GM19395 (cell line): ENCODE measurements around the gene PLB1.

ENCODE experiments used
- ATAC-seq: cut with Tn5 transposase; IDR thresholded peaks from one replicate; pipeline ENCODE4 v1.9.1; 2021; ENCODE audit warnings: mild to moderate bottlenecking, moderate library complexity; ENCODE audit not compliant: unreplicated experiment

PLB1 gene

DNA sequence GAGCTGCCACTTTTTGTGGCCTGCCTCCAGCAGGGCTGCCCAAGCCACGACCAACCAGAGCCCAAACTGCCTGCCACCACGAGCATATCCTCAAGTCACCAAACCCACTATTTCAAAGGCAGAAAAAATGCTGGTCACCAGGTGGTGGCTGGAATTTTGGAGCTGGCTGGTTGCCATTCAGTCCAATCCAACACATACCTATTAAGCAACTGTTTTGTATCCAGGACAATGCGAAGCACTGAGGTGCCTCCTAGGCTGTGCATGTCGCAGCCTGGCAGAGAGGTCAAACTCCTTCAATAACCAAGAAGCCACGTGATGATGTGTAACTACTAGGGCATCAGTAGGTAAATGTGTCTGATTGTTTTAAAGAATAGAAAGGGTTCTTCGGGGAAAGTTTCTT lies 147.5 kb downstream of the PLB1 start:
- ATAC-seq: no peak

DNA sequence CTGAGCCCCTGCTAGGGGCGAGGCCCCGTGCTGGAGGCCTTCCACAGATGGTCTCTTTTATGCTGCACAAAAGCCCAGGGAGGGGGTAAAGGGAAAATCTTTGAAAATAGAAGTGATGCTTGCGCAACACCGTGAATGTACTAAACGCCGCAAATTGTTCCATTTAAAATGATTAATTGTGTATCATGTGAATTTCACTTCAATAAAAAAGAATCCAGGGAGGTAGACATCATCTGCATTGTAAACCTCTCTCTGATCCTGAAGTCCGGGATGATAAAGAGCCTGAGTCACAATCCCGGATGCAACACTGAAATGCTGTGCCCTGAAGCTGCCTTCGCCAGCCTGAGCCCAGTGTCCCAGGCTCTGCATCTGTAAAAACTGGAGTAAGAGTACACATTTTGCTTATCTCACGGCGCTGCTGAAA lies 148.1 kb downstream of the PLB1 start:
- ATAC-seq: no peak

DNA sequence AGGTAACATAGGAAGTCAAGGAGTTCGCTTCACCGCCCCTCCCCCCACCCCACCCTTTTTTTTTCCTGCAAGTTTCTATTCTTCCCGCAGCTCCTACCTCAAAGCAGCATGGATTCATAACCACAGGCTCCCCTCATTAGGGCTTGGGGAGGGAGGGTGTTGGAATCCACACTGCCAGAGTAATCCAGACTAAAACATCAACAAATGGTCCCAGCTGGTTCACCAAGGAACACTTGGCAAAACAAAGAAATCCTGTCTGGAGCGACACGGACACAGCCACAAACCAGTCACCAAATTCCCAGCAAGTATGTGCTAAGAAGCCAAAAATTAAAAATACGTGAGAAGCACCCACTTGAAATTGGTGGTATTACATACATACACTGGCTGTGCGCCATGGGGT lies 148.9 kb downstream of the PLB1 start:
- ATAC-seq: no peak

DNA sequence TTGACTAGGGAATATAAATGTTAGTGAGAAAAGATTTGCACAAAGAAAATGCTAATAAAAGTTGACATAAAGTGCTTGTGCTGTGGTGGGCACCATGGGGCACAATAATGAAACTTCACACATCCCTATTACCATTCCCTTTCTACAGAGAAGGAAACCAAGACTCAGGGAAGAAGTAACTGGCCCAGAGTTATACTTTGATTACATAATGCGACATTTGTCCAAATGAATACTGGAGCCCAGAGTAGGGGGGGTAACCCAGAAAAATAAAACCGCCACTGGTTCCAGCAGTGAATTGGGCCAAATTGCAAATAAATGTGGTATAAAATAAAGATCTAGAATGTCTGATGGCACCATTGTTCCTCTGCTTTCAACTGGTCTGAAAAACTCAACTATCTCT lies 149.7 kb downstream of the PLB1 start:
- ATAC-seq: no peak

DNA sequence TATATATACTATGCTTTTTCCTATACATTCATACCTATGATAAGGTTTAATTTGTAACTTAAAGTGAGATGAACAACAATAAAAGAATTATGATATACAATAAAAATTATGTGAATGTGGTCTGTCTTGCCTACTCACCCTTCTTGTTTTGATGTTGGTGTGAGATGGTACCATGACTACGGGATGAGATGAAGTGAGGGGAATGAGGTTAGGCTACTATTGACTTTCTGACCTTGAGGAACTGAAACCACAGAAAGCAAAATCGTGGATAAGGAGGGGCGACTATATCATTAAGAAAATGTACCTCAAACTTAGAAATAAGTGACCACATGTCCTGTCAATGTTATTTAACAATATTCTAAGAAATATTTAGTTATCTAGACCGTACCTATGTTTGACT lies 151.8 kb downstream of the PLB1 start:
- no peak for ATAC-seq

DNA sequence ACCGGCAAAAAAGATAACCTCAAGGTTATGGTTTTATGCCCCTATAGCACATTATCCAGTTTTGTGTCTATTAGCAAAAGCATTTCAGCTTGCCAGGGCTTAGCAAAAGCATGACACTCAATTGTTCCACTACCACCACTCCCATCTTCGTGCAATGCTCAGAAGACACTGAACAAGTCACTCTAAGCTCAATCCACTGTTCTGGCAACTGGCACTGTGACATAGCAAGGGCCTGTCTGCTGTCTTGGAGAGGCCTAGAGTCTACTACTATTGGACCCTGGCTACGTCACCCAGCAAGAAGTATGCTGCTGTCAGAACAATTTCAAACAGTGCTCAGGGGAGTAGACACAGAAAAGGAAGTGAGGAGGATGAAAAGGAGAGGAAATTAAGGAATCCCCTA lies 152.3 kb downstream of the PLB1 start:
- ATAC-seq: no peak

DNA sequence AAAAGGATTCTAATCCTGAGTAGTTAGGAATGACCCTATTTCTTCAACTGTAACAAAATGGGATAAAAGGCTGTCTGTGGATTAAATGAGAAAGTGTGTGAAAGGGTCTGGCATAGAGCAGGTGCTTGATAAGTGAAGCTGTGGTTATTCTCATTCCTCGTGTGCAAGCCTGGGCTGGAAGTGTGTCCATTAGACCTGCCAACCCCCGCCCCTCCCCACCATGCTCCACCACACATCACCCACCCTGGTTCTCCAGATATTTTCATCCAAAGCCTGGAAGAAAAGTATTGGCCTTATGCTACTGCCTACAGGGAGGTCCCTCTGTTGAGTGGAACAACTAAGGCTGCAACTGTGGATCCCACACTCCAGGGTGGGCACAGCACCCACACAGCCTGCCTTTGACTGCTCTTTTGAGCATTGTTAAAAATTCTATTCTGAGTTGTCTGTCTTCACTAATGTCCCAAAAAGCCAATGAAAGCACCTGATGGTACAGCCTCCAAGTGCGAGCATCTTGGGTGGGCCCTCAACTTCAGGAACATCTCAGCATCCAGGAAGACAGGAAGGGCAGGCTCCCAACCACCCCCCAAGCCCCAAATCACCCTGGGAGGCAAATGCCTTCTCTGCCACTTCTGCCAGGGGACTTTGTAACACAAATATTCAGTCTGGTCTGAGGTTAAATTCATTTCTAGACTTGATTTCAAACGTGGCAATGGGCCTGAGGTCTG lies 153.0 kb downstream of the PLB1 start:
- ATAC-seq: no peak

DNA sequence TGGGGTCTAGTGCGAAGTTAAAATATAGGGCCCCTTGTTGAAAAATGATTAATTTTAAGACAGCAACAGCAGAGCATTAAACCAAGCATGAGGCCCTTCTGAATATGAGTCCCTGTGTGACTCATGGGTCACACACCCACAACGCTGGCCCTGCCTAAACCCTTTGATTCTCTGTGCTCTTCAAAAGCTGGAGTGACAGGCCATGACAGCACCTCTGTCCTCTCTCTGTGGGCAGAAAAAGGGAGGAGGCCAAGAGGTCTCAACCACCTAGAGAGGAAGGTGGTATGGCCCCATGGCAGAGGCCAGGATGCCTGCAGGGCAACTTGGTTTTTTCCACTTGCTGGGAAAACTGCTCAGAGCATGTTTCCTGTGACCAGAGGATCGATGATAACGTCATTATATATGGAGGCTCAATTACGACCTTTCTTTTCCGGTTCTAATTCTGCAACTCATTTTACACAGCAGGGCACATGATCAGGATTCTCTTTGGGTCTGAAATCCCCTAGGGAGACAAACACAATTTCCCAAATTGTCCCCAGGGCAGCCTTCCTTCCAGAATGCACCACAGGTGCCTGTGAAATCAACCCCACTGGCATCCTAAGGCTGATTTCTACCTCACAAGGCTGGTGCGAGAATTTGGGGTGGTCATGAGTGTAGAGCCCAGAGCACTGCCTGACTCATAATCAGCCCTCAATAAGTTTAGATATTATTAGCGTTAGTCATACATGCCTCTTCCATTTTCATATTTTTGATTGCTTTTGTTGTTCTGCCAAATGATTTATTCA lies 153.8 kb downstream of the PLB1 start:
- no peak for ATAC-seq

DNA sequence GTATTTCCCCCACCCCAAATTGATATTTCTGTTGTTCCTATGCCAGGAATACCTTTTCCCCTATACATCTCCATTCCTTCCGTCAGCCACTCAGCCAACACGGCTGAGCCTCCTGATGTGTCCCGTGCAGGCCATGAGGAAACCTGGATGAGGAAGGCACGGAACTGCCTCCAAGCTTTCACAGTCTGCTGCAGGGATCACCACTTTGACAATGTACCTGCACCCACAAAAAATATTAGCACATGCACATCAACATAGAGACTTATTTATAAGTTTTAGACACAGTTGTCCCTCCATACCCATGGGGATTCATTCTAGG lies 154.4 kb downstream of the PLB1 start:
- ATAC-seq: no peak

DNA sequence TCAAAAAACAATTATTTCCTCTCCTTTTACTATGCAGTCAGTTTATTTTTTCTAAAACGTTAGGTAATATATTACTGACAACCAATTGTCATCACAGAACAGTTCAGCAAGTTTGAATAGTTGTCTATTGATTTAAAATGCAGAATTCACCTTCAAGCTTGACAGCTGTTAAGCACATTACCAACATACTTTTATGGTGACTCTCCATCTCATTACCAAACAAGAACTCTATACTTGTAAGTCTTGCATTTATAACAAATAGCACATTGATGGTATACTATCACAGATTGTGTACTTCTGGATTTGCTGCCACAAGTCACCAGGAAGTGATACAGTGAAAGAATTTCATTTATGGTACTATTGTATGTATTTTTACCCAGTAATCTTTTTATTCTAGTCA lies 156.4 kb downstream of the PLB1 start:
- no peak for ATAC-seq

DNA sequence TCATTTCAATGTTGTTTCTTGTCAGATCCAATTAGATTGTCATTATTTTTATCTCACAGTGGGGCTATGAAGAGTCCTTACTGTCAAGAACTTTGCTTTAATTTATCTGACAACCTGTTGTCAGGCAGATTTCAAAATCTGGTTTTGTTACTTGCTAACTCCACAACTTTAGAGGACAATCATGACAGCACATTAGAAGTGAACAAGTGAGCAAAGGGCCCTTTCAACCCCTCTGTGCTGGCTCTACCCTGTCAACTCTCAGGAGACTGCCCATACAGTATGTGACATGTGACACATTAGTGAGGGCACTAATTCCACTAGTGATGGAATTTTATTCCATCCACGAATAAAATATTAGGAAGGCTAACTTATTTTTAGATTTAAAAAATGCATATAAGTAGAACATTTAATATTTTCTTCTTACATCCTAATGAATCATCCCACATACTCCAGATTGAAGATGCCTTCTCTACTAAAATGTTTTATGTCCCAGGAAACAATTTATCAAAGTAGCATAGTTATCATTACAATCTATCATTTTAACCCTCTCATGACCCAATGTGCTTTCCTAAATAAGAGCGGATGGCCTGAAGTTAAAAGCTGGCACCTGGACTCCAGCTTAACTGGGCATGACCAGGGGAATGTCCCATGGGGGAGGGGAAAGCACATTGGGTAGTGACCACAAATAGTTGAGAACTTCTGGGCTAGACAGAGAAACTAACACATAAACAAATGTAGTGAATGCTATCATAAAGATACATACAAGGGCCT lies 158.2 kb downstream of the PLB1 start:
- no peak for ATAC-seq

DNA sequence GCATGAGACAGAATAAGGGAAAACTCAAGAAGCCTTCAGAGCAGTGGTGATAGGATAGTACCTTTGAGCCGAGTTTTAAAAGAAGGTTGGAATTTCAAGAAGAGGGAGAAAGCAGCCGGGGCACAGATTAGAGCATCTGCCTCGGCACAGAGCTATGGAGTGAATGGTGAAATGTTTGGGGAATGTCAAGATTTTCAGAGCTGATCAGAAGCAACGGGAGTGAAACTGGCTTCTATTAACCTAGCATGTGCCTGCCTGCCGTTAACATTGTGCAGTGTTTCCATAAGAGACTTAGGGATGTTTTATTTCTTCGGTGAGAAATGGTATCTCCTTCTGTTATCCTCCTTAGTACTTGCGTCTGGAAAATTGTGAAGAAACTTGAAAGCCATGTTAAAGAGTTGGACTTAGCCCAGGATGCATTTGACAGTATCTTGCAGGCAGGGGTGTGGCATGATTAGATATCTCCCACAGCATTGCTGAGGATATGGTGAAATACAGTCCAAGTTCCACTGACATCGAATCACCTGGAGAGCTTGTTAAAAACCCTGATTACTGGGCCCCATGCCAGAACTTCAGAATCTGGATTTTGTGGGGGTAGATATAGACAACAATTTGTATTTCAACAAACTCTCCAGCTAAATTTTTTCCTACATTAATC lies 158.9 kb downstream of the PLB1 start:
- ATAC-seq: no peak

DNA sequence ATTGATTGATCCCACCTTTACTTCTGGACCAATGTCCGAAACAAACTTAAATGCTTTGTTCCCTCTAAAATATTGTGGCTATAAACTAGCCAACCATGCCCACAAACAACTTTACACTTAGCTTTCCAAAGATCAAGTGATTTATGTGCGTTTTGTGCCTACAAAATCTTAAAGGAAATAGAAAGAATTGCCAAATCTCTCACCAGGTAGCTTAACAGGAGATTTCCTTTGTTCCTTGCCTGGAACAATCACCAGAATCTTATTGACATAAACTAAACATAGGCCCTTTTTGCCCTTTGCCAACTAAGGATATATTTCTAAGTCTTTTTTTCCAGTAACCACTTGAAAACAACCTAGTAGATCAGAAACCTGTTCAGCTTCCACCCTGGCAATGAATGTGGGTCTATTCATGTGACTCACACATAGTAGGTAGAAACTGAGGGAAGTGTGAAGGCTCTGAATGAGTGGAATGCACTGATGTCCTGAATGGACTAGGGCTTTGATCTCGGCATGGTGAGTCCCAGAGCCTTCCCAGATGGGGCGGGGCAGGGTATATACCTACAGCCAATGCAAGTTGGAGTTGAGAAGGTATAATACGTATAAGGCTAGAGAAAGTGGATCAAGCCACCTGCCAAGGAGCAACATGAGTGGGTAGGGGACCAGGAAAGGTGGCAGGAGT lies 161.2 kb downstream of the PLB1 start:
- no peak for ATAC-seq

DNA sequence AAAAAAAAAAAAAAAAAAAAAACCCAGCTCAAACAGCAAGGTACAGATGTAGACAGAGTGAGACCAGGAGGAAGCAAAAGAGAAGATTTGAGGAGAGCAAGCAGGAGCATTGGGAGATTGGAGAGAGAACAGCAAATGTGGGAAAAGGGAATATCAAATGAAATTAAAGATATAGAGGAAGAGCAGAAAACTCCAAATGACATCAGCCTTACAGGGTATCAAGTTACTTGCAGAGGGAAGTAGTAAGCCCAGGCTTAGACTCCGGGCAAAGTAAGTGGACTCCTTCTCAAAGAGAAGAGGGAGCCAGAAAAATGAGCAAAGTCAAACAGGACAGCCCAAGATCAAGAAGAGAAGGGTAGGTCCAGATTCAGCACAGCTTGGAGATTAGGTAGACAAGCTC lies 162.5 kb downstream of the PLB1 start:
- no peak for ATAC-seq

DNA sequence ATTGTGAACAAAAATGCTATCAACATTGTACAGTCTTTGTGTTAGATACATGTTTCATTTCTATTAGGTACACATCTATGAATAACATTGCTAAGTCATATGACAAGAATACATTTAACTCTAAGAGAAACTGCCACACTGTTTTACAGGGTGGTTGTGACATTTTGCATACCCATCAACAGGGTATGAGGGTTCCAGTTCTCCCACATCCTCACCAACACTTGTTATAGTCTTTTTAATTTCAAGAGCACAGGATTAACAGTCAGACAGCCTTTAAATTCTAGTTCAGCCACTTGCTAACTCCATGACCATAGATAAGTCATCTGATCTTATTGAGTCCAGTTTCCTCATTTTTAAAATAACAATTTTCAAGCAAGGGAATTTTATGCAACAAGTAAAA lies 163.3 kb downstream of the PLB1 start:
- ATAC-seq: no peak

DNA sequence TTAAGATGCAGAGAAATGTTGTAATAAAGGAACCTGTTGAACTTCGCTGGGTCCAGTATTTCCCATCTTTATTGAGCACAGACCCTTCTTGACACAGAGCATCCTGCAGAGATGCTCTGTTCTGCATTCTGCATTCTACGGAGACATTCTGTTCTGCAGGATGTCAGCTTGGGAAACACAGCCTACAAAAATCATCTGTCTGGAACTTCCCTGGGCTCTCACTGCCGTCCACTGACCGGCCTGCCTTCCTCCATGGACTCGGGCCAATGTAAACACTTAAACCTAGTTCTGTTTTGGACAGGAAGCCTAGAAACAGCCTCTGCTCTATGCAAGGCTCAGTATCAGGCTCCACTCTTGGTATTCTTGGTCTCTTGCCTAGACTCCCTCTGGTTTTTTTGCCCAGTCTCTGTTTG lies 165.7 kb downstream of the PLB1 start:
- no peak for ATAC-seq

DNA sequence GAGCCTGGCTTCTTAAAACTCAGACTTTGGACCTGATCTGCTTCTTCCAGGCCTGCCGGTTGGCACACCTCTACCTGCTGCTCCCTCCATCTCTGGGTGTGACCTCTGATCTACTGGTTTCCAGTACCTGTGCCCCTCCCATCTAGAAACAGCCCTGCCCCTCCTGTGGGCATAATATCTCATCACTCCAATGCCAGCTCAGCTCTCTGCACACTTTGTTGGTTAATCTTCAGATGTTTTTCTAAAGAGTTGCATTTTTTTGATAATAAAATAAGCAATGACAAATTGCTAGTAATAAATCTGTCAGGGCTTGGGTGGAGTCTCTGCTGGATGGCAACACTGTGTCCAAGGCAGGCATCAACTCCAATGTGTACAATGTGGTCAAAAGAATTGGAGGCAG lies 166.2 kb downstream of the PLB1 start:
- no peak for ATAC-seq

DNA sequence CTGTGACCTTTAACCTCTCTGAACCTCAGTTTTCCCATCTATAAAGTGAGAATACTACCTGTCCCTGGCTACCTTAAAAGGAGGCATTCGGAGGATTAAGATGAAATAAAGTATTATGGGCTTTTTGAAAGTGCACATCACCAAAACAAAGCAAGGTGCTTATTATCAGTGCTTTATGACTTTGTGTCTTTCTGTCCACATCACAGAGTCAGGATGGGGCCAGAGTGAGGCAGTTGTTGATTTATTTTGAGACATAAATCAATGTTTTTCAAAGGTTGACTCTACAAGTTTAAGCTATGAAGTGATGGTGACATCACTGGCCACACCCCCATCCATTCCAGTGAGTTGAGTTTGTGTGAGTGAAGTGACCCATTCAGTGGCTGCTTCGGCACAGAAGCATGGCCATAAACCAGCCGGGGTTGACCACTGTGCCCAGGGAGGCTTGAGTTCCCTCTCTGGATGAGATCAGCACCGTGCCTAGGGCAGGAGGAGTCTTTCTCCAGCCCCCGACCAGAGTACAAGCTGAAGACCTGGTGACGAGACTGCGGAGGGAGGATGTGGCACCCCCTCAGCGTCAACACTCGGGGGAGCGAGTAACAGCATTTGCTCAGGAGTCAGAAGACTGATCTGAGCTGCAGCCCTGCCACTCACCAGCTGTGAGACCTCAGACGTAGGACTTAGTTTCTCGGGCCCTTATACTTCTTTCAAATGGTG lies 166.8 kb downstream of the PLB1 start:
- ATAC-seq: no peak

DNA sequence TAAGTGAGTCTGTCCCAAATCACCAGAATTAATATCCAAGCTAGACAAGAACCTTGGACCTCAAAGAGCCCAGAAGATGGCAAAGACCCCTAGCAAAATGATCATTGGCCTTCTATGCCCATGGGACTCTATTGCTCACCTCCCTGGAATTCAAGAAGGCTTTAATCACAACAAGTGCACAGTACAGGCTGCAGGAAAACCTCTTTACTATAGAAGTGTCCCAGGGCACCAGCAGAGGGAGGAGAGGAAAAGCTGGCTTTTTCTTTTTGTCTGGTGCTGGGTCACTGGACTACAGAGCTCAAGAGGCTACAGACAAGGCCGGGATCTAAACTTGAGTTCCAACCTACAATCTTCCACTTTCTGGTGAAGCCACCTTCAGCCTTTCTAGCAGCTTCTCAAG lies 167.5 kb downstream of the PLB1 start:
- ATAC-seq: no peak

DNA sequence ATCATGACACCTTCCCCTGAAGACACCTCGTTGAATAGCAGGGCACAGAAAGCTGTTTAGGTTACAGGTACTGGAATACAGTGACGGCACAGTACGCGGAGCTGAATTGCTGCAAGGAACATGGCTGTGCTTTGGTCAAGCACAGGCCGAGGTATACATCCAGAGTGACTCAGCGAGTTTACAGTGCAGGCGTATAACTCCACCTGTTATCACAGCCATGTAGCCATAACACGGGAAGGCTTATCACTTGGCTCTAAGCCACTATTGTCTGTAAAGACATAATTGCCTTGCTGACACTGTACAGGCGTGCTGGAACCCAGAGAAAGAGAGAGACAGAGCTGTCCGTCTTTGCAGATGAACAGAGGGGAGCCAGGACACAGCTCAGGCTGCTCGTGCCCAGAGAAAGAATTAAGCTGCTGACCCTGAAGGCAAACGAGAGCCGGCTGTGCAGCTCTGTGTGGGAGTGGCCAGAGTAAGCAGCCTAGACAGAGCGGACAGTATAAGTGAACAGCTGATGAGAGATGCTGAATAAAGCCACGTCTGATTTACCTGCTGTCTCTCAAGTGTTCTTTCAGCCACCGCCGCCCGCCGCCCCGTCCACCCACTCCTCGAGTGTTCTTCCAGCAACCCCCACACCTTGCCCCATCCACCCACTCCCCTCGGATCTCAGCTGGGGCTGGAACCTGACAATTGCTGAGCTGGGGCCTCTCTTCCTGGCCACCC lies 168.4 kb downstream of the PLB1 start:
- ATAC-seq: no peak
